Suprapubic skin (tissue), 4 donors: ENCODE results near the gene ATRN. TPM values are rescaled to one million over a fixed set of nuclear protein-coding genes. Genes with fewer than 3 reads are reported as not detected.

Experiments
- DNase-seq, 2 donors: peaks; one replicate each; pipeline ENCODE4 v3.0.0-alpha.2; 2019; ENCODE audit warnings: low spot score in 2 of 2
- H3K27ac ChIP-seq: fragments of 200-600 bp; sonication (generic); one replicate; pipeline ENCODE4 v1.5.1; 2019
- H3K27me3 ChIP-seq: fragments of 200-600 bp; sonication (generic); one replicate; pipeline ENCODE4 v1.5.1; 2019
- H3K36me3 ChIP-seq: fragments of 200-600 bp; sonication (generic); one replicate; pipeline ENCODE4 v1.5.1; 2019
- H3K4me1 ChIP-seq: fragments of 200-600 bp; sonication (generic); one replicate; pipeline ENCODE4 v1.5.1; 2019
- H3K4me3 ChIP-seq: fragments of 200-600 bp; sonication (generic); one replicate; pipeline ENCODE4 v1.5.1; 2019; ENCODE audit warnings: mild to moderate bottlenecking
- H3K9me3 ChIP-seq: fragments of 200-600 bp; sonication (generic); one replicate; pipeline ENCODE4 v1.5.1; 2019
- EP300 ChIP-seq: sonication (generic); formaldehyde crosslinking; IDR thresholded peaks from one replicate; pipeline ENCODE4 v1.6.1; 2017; ENCODE audit warnings: antibody characterized with exemption
- POLR2A ChIP-seq, 2 donors: fragments of 450-650 bp; IDR thresholded peaks; one replicate each; pipeline ENCODE4 v1.6.1; 2017; ENCODE audit warnings: antibody characterized with exemption in 2 of 2, mild to moderate bottlenecking in 2 of 2, moderate library complexity in 2 of 2
- POLR2AphosphoS5 ChIP-seq, 3 donors: sonication (generic); formaldehyde crosslinking; IDR thresholded peaks; one replicate each; pipeline ENCODE4 v1.6.1; 2017; ENCODE audit warnings: antibody characterized with exemption in 3 of 3
- WGBS: methylation state at CpG from one replicate; pipeline ENCODE4 v1.1.5; 2018; 5-methylcytosine and 5-hydroxymethylcytosine counted together
- total RNA-seq, 4 donors: library from RNA; depleted of rRNA; stranded (reverse); fragments of >200 nt; gene quantifications; one replicate each; pipeline ENCODE4 v1.1.0, GENCODE V29; 2016
- TF ChIP-seq, protein P1 (sequence below), 2 donors: fragments of 200-600 bp in 1 of 2; fragments of 450-650 bp in 1 of 2; sonication (generic) in 1 of 2; IDR thresholded peaks; one replicate each; pipeline ENCODE4 v1.5.1; 2016 to 2019; ENCODE audit warnings: antibody characterized with exemption in 2 of 2, mild to moderate bottlenecking in 1 of 2, moderate library complexity in 1 of 2

The ATRN gene
- total RNA-seq, 4 donors from 2014 or later = 23.3 to 39.1 (median 28.3) TPM

DNA sequence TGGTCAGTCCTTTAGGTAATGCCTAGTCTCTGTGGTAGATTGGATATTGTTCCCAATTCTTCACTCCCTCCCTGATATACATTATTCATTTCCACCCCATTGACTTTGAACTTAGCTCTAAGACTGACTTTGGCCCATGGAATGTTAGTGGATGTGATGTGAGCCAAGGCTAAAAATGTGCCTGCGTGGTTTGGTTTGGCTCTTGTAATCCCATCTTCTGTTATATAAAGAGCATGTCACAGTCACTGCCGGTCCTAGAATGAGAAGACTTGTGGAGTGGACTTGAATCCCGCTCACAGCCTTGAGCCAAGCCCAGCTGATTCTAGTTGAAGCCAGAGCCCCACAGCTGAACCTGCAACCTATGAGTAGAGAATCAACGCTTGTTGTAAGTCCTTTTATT, 39.7 kb upstream of the ATRN start:
- H3K4me1 ChIP-seq = no peaks in the 10 kb centered on the region
- TF ChIP-seq POLR2A (IDR thresholded peaks at IDR 0.05) (no peak), POLR2AphosphoS5 (IDR thresholded peaks at IDR 0.05) (no peak), EP300 (no peak)
- TF ChIP-seq, protein P1, sequence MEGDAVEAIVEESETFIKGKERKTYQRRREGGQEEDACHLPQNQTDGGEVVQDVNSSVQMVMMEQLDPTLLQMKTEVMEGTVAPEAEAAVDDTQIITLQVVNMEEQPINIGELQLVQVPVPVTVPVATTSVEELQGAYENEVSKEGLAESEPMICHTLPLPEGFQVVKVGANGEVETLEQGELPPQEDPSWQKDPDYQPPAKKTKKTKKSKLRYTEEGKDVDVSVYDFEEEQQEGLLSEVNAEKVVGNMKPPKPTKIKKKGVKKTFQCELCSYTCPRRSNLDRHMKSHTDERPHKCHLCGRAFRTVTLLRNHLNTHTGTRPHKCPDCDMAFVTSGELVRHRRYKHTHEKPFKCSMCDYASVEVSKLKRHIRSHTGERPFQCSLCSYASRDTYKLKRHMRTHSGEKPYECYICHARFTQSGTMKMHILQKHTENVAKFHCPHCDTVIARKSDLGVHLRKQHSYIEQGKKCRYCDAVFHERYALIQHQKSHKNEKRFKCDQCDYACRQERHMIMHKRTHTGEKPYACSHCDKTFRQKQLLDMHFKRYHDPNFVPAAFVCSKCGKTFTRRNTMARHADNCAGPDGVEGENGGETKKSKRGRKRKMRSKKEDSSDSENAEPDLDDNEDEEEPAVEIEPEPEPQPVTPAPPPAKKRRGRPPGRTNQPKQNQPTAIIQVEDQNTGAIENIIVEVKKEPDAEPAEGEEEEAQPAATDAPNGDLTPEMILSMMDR (IDR thresholded peaks at IDR 0.05) = no peak
- no peaks in the 10 kb centered on the region for H3K27me3 ChIP-seq
- no peaks in the 10 kb centered on the region for H3K36me3 ChIP-seq
- 96% methylated on average over 4 of the region's 4 CpGs for WGBS
- no peaks in the 10 kb centered on the region for H3K9me3 ChIP-seq
- H3K27ac ChIP-seq = no peak overlapping the region
- H3K4me3 ChIP-seq = no peak overlapping the region
- DNase-seq = no peak

DNA sequence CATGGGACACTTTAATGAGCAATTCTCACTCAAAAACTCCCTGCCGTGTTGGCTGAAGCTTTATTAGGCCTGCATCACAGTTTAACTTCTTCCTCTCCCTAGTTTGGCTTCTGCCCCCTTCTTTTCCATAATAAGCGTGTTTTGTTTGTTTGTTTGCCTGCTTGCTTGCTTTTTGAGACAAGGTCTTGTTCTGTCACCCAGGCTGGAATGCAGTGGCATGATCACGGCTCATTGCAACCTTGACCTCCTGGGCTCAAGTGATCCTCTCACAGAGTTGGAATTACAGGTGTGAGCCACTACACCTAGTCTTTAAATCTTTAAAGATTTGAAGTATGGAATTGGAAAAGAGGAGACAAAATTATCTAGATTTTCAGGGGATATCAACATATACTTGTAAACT, 38.0 kb upstream of the ATRN start:
- Histone ChIP-seq H3K27me3 (no peaks in the 10 kb centered on the region), H3K27ac (no peak overlapping the region), H3K4me1 (no peaks in the 10 kb centered on the region), H3K4me3 (no peak overlapping the region), H3K36me3 (no peaks in the 10 kb centered on the region), H3K9me3 (no peaks in the 10 kb centered on the region)
- WGBS = 76% methylated on average over 3 of the region's 3 CpGs
- DNase-seq = no peak
- TF ChIP-seq EP300 (no peak), POLR2A (IDR thresholded peaks at IDR 0.05) (no peak), POLR2AphosphoS5 (IDR thresholded peaks at IDR 0.05) (no peak)
- TF ChIP-seq, protein P1 (IDR thresholded peaks at IDR 0.05) = no peak

DNA sequence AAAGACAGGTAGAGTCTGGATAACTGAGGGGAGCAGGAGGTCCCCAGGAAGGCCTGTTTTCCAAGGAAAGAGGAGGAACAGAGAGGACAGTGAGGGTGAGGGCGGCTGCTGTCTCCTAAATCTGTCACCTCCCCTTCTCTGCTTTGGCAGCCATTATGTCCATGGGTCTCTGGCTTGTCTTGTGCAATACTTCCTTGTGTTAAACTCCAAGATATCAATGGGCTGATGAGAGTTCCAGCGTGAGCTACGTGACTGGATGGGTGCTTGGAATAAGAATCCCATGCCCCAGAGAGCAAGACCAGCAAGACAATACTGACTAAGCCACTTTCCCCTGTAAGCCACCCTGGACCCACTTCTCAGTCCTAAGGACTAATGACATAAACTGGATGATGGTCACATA, 37.1 kb upstream of the ATRN start:
- Histone ChIP-seq H3K36me3 (no peaks in the 10 kb centered on the region), H3K4me3 (no peak overlapping the region), H3K27ac (no peak overlapping the region), H3K9me3 (no peaks in the 10 kb centered on the region), H3K27me3 (no peaks in the 10 kb centered on the region), H3K4me1 (no peaks in the 10 kb centered on the region)
- TF ChIP-seq POLR2A (IDR thresholded peaks at IDR 0.05) = no peak
- TF ChIP-seq, protein P1 (IDR thresholded peaks at IDR 0.05) = no peak
- TF ChIP-seq POLR2AphosphoS5 (IDR thresholded peaks at IDR 0.05) = no peak
- no peak for TF ChIP-seq EP300
- WGBS = 91% methylated on average over 3 of the region's 3 CpGs
- no peak for DNase-seq

DNA sequence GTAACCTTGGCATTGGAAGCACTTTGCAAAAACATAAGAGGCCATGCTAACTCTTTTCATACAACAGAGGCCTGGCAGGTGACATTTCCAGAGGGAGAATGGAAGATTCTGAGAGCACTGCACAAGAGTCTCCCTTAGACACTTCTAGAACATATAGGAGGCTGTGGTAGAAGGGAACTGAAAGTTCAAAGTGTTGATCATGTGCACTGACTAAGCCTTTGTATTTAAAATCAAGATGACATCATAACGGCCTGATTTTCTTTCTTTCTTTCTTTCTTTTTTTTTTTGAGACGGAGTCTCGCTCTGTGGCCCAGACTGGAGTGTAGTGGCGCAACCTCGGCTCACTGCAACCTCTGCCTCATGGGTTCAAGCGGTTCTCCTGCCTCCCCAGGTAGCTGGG, 36.6 kb upstream of the ATRN start:
- no peaks in the 10 kb centered on the region for H3K9me3 ChIP-seq
- H3K27me3 ChIP-seq = no peaks in the 10 kb centered on the region
- DNase-seq = no peak
- no peak for TF ChIP-seq POLR2A (IDR thresholded peaks at IDR 0.05)
- TF ChIP-seq, protein P1 (IDR thresholded peaks at IDR 0.05) = no peak
- no peak for TF ChIP-seq POLR2AphosphoS5 (IDR thresholded peaks at IDR 0.05)
- no peak for TF ChIP-seq EP300
- no peak overlapping the region for H3K27ac ChIP-seq
- 87% methylated on average over 6 of the region's 6 CpGs for WGBS
- H3K36me3 ChIP-seq = no peaks in the 10 kb centered on the region
- H3K4me3 ChIP-seq = no peak overlapping the region
- H3K4me1 ChIP-seq = no peaks in the 10 kb centered on the region

DNA sequence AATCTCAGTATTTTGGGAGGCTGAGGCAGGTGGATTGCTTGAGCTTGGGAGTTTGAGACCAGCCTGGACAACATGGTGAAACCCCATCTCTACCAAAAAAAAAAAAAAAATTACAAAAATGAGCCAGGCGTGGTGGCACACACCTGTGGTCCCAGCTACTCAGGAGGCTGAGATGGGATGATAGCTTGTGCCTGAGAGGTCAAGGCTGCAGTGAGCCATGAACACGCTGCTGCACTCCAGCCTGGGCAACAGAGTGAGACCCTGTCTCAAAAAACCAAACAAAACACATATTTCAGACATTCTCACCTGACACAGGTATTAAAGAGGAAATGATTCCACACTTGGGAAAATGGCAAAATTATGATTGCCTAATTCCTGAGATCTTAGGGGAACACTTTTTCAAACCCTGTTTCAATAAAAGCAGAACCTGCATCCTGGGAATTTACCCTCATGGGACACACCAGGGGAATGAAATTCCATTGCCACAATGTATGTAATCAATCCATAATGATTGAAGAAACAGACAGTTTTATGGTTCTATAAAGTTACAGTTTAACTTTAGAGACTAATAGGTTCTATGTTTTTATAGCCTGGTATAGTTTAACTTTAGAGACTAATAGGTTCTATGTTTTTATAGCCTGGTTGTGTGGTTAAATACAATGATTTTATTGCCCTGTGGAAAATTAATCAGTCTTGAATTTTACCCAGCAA, 33.8 kb upstream of the ATRN start:
- 67% methylated on average over 2 of the region's 2 CpGs for WGBS
- DNase-seq = no peak
- TF ChIP-seq POLR2AphosphoS5 (IDR thresholded peaks at IDR 0.05) (no peak), EP300 (no peak), POLR2A (IDR thresholded peaks at IDR 0.05) (no peak)
- TF ChIP-seq, protein P1 (IDR thresholded peaks at IDR 0.05) = no peak
- Histone ChIP-seq H3K27me3 (no peaks in the 10 kb centered on the region), H3K9me3 (no peaks in the 10 kb centered on the region), H3K36me3 (no peaks in the 10 kb centered on the region), H3K4me1 (no peaks in the 10 kb centered on the region), H3K4me3 (no peak overlapping the region), H3K27ac (no peak overlapping the region)
